Activated CD4-positive, alpha-beta T cell treated with anti-CD3 and anti-CD28 coated beads for 48 hours (primary cell): ENCODE results near the gene WNT1.

ENCODE experiments used
- DNase-seq: peaks from one replicate; pipeline ENCODE4 v3.0.0-alpha.2; 2020

The WNT1 gene

GRCh38 chr12:49013428-49013827 lies 35.3 kb downstream of the WNT1 start:
- DNase-seq, result no peak

GRCh38 chr12:49014547-49014946 lies 36.4 kb downstream of the WNT1 start:
- DNase-seq, result no peak

DNA sequence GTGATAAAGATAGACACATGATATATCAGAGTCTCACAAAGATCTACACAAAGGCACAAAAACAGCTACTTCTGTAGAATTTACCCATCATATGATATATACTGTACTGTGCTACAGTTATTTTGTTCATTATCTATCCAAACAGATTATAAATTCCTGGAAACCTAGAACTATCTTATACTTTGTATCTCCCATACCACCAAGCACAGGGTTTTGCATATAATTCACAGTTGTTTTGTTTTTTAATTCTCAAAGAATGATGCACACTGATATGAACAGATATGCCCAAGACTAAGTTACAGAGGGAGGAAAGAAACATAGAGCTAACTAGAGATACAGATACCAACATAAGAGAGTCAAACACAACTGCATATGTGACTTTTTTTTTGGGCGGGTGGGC lies 37.1 kb downstream of the WNT1 start:
- DNase-seq, result no peak

GRCh38 chr12:49017891-49018260 lies 39.8 kb downstream of the WNT1 start:
- peak; percentile 73 for DNase-seq

GRCh38 chr12:49018261-49019119 lies 40.4 kb downstream of the WNT1 start, which contains the start of gene PRKAG1:
TSS of gene PRKAG1 (minus strand) at chr12:49018776. CDS start at chr12:49018740, 36 bp downstream.
- DNase-seq, result peak; percentile 96

DNA sequence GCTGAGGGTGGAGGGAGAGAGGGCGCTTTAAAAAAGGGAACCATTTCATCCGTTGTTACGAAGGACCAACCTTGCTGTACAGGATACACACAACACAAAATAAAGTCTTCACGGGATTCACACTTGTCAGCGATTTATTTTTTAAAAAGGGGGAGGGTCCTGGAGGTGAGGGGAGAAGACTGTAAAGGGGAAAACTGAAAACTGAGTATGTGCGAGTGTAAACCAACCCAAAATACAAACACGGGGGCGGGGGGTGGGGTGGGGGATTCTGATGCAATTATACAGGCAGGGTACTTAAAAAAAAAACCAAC lies 41.0 kb downstream of the WNT1 start:
- no peak for DNase-seq

GRCh38 chr12:49019443-49020324 lies 41.6 kb downstream of the WNT1 start:
- DNase-seq, result peak; percentile 63

GRCh38 chr12:49020441-49020840 lies 42.3 kb downstream of the WNT1 start:
- no peak for DNase-seq

DNA sequence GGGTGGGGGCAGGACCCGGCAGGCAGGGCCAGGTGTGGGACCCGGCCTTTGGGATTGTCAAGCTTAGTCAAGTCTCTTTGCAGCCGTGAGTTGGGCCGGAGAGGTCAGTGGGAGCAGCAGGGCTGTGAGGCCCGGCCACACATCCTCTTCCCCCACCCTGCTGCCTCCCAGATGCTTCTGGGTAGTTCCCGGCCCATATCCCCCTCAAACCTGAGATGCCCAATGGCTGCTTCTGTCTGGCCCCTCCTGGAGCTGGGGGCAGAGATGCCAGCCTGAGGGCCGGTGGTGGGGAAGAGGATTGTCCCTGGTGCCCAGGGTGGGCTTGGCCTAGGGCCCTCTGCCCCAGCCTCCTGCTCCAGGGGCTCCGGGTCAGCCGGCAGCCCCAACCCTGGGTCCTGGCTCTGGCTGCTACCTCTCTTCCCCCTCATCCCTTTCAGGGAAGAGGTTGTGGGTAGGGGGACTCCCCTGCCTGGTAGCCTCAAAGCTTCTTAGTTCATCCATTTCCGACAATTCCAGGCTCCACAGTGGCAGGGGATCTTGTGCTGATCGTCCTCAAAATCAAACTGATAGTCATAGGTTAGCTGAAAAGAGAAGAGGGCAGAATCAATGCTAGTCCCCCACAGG lies 43.3 kb downstream of the WNT1 start:
- no peak for DNase-seq

- no peak for DNase-seq
Measured at GRCh38 chr12:49022558-49023178, 44.5 kb downstream of the WNT1 start.

- no peak for DNase-seq
Measured at GRCh38 chr12:49023812-49024211, 45.7 kb downstream of the WNT1 start.

GRCh38 chr12:49024543-49024942 lies 46.4 kb downstream of the WNT1 start:
- DNase-seq, result no peak

- no peak for DNase-seq
Measured at GRCh38 chr12:49025463-49025862, 47.3 kb downstream of the WNT1 start.

DNA sequence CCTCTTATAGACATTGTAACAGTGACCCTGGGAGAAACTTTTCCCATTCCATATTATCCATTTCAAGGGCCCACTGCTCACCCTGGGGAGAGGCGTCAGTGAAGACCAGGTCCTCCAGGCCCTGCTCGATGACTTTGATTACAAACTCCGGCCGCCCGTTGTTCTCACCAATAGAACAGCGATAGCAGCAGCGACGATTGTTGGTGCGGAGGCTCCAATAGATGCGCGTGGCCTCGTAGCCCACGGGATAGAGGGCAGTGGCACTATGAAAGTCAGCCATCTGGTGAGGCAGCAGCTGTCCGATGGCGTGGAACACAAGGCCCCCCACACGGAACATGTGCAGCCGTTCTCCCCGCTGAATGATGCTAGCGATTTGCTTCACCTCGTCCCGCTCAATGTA lies 48.0 kb downstream of the WNT1 start:
- no peak for DNase-seq

DNA sequence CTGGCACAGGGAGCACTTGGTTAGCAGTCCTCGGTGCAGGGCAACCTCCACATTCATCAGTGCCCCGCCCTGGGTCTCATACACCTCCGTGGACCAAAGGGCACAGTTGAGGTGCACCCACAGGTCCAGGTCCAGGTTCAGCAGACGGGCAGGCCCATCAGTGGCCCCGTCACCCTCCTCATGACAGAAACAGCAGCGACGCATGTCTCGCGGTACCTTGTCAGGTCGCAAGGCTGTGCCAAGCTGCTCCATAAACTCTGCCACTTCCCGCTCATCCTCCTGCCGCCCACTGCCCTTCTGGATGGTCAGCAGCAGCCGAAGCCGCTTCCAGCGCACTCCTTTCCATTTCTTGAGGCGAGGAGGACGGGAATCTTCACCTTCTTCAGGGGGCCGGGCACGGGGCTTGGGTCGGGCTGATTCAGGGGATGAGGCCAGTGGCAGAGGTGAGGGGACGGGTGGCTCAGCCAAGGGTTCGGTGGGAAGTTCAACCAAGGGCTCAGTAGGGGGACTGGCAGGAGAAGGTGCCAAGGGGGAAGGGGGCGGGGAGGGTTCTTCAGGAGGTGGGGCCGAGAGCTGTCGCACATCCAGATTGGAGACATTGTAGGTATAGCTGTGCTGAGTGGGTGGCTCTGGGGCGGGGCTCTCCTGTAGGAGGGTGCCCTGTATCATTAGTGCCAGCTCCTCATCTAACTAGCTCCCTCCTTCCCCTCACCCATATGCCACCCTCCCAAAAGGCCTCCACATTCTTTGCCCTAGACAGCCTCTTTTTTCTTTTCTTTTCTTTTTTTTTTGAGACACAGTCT lies 48.8 kb downstream of the WNT1 start:
- DNase-seq, result no peak

- no peak for DNase-seq
Measured at GRCh38 chr12:49027846-49028555, 49.9 kb downstream of the WNT1 start.

GRCh38 chr12:49028666-49029275 lies 50.6 kb downstream of the WNT1 start:
- no peak for DNase-seq

DNA sequence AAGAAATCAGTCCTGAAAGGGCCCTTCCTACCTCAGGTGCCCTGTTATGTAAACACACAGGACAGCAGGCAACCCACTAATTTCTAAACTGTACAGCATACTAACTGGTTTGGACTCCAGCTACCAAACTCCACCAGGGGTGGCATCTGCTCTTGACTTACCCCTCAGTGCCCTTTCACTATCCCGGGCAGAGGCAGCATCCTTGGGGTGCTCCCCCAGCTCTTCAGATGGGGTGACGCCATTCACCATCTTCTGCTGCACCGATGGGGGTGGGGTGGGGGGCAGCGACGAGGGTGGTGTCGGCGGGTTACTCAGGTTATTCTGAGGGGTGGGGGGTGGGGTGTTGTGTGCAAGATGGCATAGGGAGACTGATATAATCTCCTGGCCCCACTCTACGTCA lies 52.0 kb downstream of the WNT1 start:
- no peak for DNase-seq

GRCh38 chr12:49030714-49031572 lies 52.8 kb downstream of the WNT1 start:
- DNase-seq, result no peak

DNA sequence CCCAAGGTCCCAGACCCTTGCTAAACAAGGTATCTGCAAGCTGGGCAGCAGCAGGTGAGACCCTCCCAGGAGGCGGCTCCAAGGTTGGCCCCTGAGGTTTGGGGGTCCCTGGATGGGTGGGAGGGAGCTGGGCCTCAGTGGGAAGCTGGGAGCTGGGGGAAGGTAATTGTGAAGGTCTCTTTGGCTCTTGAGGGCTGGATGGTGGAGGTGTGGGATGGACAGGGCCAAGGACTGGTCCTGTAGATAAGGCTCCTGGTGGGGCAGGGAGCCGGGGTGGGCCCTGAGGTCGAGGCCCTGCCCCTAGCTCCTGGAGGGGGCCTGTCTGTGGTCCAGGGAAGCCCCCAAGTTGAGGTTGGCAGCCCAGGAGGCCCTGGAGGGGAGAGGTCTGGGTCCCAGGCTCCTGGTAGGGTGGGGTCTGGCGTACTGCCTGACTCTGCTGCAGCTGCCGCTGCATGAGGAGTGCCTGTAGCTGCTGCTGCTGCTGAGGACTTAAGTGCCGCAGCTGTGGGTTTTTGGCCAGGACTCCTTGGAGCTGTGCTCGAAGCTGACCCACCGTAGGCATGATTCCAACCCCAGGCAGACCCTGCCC lies 53.5 kb downstream of the WNT1 start:
- no peak for DNase-seq
